HG03097 (cell line): ENCODE results near the gene RPP25.
"Not testable (repeated sequence)": the region's sequence is repeated elsewhere in the genome, so short reads cannot be mapped to it uniquely, and the experiment has no call there.

Experiments used
- ATAC-seq: cut with Tn5 transposase; IDR thresholded peaks from one replicate; pipeline ENCODE4 v1.9.1; 2021; ENCODE audit not compliant: unreplicated experiment, low FRiP score

The RPP25 gene

DNA sequence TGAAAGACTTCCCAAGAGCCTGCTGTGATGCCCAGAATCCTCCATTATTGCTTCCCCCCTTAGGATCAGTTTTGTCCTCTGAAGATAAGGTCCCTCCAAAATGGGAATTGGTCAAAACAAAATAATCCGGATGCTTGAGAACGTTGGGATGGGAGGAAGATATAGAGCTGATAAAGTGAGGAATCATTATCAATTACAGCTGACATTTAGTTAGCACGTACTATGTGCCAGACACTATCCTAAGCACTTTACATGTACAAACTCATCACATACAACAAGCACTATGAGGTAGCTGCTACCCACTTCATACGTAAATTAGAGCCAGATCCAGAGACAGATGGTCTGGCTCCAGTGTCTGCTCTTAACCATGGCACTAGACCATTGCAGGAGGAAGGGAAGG lies 6.6 kb upstream of the RPP25 start:
- no peak for ATAC-seq

DNA sequence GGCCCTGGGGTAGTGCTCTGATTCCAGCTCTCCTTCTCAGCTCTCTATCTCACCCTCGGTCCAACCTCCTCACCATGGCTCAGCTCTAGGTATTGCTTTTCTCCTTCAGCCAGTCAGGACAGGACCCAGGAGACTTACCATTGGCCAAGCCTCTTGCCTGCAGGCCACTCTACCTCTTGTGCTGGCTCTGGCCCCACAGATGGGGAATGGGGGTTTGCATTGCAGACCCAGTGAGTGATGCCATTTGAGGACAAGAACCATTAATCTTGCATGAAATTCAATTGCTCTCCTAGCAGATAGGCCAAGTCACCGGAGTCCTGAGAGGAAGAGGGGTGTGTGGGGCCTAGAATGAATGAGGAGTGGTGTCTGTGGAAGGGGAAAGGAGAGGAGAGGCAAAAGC lies 6.1 kb upstream of the RPP25 start:
- ATAC-seq: no peak

DNA sequence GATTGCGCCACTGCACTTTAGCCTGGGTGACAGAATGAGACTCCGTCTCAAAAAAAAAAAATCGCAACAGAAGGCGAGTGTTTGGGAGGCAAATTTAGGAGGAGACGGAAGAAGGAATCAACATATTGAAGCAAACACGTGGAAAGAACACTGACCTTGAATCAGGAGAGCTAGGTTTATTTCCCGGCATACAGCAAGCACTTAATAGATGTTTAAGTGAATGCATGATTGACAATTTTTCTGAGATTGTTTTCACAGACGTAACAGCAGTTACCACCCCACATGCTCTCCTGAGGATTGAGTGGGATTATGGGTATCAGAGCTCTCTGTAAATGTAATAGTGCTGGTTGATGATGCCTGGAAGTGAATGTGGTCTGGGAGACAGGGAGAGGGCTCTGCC lies 5.6 kb upstream of the RPP25 start:
- ATAC-seq: no peak

DNA sequence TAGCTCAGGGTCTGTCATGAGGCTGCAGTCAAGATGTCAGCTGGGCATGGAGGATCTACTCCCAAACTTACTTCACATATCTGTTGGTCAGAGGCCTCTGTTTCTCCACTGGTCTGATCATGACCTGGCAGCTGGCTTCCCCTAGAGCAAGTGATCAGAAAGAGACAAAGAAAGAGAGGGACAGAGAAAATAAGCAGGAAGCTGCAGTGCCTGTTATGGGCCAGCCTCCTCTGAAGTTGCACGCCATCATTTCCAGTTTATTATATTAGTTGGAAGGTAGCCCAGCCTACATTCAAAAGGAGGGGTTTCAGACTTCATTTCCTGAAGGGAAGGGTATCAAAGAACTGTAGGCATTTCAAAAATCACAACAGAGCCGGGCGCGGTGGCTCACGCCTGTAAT lies 5.0 kb upstream of the RPP25 start:
- ATAC-seq: no peak

DNA sequence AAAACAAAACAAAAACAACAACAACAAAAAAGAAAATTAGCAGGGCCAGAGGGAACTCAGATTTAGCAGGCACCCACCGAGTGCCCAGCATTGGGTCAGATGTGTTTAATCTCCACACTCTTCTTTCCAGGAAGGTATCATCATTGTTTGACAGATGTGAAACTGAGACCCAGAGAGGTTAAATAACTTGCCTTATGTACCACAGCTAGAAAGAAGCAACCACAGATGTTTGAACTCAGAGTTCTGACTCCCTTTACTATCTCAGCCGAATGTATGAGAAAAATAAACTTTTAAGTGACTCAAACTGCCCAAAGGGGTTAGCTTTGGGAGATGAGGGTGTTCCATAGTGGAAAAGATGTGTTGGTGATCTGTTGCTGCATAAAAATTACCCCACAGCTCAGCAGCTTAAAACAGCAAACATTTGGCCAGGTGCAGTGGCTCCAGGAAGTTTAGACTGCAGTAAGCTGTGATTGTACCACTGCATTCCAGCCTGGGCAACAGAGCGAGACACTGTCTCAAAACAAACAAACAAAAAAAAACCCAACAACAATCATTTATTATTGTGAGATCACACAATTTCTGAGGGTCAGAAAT lies 4.5 kb upstream of the RPP25 start:
- no peak for ATAC-seq

DNA sequence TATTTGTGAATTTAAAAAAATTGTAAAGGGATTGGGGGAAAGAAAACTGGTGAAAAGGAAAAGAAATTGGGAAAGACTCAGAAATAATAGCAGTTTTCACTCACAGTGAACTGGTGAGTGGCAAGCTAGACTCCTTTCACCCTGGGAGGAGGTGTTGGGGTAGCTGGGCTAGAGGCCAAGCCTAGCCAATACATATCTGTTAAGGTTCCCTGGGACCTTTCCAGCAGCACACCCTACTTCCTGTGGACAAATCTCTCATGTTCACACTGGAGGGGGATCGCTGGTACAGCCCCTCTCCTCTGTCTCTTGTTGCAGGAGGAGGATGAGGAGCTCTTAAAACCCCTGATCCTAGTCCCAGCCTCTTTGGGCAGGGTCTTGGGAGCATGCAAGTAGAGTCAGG lies 3.7 kb upstream of the RPP25 start:
- ATAC-seq: no peak

DNA sequence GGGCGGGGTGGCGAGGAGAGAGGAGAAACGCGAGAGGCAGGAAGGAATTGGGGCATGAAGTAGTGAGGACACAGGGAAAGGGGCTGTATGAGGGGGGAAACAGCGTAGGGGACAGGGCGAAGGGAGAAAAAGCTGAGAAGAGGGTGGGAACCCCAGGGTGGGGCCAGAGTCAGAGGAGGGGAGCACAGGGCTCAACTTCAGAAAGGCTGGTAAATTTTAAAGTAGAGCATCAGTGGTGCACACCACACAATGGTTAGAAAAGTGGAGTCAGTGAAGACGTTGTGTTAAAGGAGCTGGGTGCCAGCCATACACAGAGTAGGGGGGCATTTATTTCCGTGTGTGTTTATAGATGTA lies 3.0 kb upstream of the RPP25 start:
- no peak for ATAC-seq

DNA sequence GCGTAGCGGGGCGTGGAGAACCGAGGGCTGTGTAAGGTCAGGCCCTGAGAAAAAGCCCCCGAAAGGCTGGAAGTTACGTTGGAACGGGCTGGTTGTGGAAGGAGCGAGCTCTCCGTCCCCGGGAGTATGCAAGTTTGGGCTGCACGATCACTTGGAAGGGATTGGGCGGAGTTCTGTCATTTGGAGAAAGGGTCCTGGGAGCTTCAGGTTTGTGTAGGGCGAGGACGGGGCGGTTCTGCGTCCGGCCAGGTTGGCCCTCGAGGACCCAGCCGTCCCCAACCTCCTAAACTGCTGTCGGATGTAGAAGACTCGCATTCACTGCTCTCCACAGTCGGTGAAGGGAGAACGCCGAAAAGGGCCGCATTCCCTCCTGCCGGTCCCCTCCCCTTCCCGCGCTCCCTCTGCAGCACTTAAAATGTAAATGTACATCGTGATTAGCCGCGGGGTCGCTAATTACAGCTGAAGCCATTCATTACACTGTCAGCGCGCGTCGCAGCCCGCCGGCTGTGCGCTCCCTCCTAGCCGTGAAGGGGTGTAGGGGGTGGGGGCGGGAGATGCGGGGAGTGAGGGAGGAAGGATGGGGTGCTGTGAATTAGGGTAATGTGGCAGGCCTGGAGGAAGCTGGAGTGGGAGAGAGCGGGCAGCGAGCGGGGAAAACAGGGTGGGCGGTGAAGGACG lies 2.5 kb upstream of the RPP25 start:
- ATAC-seq: no peak

DNA sequence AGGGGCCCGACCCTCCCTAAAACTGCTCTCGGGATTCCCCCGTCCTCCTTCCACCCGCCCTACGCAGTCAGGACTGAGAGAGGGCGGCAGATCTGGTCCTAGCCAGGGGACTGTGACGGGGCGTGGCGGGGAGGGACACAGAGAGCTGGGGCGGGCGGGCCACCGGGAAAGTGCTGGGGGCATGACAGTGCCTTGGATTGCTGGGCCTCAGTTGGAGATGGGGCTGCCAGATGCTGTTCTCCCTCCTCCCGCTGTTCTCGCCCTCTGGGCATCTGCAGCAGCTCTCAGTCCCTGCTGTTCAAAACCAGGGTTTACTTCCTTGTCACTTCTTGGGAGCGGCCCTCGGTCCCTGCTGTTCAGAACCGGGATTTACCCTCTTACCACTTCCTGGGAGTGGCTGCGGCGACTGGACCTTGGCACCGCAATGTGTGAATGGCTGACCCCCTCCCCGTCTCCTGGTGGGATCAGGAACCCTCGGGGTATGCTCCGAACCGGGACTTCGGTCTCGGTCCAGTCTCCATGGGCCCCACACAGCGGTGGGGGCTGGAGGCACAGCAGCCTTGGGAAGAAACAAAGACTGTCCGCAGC lies 1.8 kb upstream of the RPP25 start:
- ATAC-seq: no peak

DNA sequence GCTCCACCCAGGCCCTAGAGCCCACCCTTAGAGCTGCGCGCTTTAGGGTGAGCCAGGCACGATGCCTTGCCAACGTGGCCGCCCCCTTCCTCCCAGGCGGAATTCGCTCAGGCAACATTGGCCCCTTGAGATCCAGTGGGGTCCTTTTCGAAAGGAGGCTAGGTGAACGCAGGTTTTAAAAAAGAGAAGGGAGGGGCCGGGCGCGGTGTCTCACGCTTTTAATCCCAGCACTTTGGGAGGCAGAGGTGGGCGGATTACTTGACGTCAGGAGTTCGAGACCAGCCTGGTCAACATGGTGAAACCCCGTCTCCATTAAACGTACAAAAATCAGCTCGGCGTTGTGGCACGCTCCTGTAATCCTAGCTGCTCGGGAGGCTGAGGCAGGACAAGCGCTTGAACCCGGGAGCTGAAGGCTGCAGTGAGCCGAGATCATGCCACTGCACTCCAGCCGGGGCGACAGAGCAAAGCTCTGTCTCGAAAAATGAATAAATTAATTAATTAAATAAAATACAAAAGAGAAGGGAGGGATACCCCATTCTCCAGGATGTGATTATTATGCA lies 984 bp upstream of the RPP25 start:
- ATAC-seq: no peak

DNA sequence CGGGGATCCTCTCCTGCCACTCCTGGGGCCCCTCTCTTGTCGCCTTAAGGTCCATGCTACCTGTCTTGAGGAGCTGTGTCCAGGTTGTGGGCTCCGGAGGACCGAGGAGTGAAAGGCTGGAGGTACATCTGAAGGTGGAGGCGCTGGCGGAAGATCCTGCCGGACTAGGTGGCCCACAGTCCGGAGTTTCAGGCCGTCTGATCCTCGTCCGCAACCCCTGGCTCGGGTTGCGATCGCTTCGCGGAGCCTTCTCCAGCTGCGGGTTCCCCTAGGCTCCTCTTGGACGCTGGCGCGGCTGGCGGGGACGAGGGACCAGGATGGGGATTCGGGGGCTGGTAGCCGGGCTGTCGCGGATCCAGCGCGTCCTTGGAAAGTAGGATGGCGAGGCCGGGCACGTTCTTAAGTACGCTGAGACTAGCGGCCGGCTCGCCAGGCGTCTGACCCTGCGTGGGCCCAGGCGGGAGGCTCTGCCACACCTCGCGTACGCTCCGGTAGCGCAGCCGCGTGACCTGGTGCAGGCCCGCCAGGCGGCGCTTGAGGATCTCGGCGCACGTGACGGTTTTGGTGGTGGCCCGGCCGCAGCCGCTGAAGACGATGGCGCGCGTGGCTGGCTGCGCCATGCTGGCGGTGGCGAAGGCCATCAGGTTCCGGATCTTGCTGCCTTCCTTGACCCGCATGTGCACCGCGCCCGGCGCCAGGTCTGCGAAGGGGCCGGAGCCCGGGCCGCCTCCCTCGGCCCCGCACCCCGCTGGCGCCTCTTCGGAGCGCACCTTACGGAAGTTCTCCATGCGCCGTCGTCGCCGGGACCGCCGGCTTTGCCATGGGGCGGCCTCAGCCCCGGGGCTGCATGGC lies 550 bp downstream of the RPP25 start:
- ATAC-seq: peak; percentile 39

DNA sequence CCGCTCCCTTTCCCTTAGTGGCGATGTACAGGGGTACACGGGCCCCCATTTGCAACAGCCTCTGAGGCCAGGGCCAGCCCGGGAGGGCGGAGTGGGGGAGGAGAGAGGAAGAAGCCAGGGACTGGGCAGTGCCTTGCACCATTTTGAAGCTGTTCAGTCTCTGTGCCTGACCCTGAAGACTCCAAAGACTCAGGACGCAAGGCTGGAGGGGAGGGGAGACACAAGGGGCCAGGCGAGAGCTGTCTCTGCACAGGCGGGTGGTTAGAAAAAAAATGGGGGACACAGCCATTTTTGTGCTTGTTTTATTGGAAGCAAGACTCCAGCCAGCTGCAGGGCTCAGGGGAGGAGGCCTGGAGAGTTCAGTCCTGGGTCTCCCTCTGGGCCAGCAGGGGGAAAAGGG lies 1.6 kb downstream of the RPP25 start:
- no peak for ATAC-seq

DNA sequence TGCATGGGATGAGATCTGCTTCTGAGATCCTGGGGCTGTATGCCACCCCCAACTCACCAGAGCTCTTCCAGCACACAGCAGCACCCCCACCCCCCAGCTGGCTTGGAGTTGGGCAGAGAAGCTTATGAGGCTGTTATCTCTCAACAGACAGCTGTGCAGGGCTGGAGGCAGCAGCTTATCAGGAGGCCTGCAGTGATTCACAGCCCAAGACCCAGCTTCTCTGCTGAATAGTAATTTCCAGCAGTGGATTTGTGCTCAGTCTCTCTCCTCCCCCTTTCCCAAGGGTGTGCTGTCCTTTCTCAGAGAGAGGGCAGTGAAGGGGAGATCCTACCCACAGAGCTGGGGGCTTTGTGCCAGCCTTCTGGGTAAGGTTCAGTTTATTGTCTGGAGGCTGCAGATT lies 2.1 kb downstream of the RPP25 start:
- no peak for ATAC-seq

DNA sequence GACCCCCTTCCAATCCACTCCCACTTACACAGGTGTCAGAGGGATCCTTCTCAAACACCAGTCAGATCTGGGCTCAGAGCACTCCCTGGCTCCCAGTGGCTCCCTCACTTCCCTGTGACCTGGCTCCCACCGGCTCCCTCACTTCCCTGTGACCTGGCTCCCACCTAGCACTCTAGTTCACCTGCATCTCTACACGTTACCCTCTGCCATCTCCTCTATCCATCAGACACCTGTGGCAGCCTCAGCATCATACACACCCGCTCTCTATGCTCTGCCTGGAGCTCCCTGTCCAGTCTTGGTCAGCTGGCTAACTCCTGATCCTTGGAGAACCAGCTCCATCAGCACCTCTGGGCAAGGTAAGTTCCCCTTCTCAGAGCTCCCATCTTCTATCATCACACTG lies 5.6 kb downstream of the RPP25 start:
- no peak for ATAC-seq

DNA sequence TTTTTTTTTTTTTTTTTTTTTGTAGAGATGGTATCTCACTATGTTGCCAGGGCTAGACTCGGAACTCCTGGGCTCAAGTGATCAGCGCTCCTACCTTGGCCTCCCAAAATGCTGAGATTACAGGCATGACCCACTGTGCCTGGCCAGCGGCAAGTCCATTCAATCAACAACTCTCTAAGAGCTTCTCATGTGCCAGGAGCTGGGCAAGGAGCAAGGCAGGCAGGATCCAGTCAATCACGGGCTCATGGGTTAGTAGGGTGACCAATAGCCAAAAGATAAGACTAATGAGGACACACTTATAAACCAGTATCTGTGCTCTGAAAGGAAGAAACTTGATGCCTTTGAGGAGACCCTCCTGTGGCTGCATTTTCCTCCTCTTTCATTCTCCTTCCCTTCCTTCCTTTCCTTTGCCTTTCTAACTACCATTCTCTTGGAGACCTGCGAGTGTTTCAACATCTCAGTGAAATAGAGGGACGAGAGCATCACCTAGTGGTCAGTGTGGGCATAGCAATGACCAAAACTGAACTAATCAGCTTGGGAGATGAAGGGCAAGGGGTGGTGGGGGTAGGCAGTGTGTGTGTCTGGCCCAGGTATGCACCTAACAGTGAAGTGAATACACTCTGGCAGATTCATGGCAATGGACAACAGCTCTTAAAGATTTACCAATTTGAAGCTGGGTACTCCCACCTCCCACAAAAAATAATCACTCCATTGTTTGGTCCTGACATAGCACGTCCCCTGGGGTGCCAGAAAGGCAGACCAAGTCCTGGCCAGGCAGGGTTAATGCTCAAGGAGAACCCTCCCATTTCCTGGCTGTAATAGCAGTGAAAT lies 6.3 kb downstream of the RPP25 start:
- ATAC-seq: no peak

DNA sequence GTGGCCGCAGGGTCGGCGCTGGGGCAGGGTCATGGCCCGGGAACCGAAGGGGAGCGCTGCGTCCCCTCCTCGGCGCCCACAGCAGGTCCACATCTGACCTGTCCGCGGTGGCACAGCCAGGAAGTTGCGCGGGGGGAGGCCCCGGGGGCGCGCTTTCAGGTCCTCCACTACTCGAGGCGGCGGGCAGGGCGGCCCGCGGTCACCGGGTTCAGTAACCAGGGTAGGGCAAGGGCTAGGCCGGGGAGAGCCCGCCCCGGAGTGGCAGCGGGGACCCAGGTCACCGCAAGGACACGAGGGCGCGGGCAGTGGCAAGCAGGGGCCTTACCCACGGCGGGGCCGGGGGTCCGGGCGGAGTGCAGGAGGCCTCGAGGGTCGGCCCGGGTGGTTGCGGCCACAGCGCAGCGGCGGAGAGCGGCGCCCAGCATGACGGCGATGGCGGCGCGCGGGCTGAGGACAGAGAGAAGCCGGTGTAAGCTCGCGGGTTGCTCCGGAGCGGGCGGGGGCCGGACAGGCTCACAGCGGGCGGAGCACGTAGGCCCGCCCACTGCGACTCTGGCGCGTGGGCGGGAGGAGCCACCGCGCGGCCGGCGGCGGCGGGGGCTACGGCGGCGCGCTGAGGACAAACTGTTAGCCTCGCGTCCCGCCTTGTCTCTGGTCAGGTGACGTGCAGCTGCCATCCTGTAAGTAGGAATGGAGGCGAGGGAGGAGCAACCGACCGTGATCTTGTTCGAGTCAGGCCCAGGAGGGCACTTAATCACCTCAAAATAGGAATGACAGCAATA lies 18.8 kb downstream of the RPP25 start, which contains the start of gene COX5A:
COX5A (minus strand) TSS at position 484 of the 782 bp plus-strand sequence; CDS start at position 425, 59 bp downstream.
- ATAC-seq: peak; percentile 76

DNA sequence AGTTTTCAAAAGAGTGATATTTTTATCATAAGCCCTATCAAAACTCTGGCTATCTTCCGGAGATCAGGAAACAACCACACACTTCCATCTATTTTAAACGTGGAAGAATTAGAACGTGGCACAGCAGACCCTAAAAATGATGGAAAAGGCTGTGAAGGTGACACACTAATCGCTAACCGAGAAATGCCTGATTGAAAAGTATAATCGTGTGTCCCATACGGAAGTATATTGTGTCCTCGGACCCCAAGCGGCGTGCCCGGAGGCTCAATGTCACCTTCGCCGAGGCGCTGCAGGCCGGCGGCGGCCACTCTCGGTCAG lies 19.3 kb downstream of the RPP25 start:
- no peak for ATAC-seq

DNA sequence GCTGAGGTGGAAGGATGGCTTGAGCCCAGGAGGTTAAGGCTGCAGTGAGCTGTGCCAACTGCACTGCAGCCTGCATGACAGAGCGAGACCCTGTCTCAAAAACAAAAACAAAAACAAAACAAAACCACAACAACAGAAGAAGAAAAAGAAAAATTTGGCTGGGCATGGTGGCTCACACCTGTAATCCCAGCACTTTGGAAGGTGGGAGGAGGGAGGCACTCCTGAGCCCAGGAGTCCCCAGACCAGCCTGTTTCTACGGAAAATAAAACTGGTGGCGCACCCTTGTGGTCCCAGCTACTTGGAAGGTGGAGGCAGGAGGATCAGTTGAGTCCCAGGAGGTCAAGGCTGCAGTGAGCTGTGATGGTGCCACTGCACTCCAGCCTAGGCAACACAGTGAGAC lies 21.4 kb downstream of the RPP25 start:
- ATAC-seq: not testable (repeated sequence)

DNA sequence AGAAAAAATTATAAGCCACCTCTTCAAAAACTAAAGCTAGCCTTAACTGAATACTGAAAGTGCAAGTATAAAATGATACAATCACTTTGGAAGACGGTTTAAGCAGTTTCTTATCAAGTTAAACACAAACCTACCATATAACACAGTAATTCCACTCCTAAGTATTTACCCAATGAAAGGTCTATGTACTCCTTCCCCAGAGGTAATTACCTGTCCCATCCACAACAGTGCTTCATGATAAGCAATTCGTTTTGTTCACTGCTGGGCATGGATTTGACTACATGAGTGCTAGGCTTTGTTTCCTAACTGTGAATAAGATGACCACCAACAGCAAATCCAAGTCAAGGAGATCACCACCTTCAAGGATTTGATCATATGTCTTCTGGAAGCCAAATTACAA lies 23.0 kb downstream of the RPP25 start:
- no peak for ATAC-seq

DNA sequence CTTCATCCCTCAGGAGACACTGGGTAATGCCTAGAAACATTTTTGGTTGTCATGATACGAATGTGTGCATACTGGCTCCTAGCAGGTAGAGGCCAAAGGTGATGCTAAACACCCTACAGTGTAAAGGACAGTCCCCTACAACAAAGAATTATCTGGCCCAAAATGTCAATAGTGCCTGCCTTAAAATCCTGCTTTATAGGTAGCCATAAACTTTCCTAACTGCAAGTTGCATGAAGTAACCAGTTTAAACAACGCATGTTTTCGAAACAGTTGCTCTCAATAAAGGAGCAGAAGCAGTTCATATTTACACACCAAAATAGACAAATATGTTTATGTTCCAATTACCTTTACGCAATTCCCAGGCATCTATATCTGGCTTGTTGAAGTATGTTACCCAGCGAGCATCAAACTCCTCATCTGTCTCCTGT lies 27.8 kb downstream of the RPP25 start:
- no peak for ATAC-seq
